ENCODE measurements around the gene SUPT3H.

Gene SUPT3H

GRCh38 chr6:44837741-44838140, 540.0 kb downstream of the SUPT3H start:
- H3K9me3 Mint-ChIP-seq = no peaks in the 10 kb centered on the region
- TF ChIP-seq CTCF (IDR thresholded peaks at IDR 0.05) = no peak
- H3K27me3 Mint-ChIP-seq (ENCODE audit: low read depth, poor library complexity) = no peaks in the 10 kb centered on the region
- no peak for DNase-seq
- no peaks in the 10 kb centered on the region for H3K36me3 Mint-ChIP-seq (ENCODE audit: low read depth)
- no peak overlapping the region for H3K27ac Mint-ChIP-seq
- peaks cover 5% of the 10 kb centered on the region for H3K4me1 Mint-ChIP-seq
- no peak overlapping the region for H3K4me3 Mint-ChIP-seq

- Mint-ChIP-seq H3K36me3 (ENCODE audit: low read depth) (no peaks in the 10 kb centered on the region), H3K4me1 (peaks cover 8% of the 10 kb centered on the region), H3K4me3 (no peak overlapping the region), H3K27ac (no peak overlapping the region), H3K27me3 (ENCODE audit: low read depth, poor library complexity) (no peaks in the 10 kb centered on the region), H3K9me3 (no peaks in the 10 kb centered on the region)
- no peak for TF ChIP-seq CTCF (IDR thresholded peaks at IDR 0.05)
- no peak for DNase-seq
Measured at GRCh38 chr6:44837255-44837654, 540.5 kb downstream of the SUPT3H start.

- H3K27me3 Mint-ChIP-seq (ENCODE audit: low read depth, poor library complexity) = no peaks in the 10 kb centered on the region
- TF ChIP-seq CTCF (IDR thresholded peaks at IDR 0.05) = no peak
- H3K9me3 Mint-ChIP-seq = no peaks in the 10 kb centered on the region
- H3K27ac Mint-ChIP-seq = no peak overlapping the region
- DNase-seq = no peak
- no peak overlapping the region for H3K4me3 Mint-ChIP-seq
- no peaks in the 10 kb centered on the region for H3K36me3 Mint-ChIP-seq (ENCODE audit: low read depth)
- peaks cover 37% of the 10 kb centered on the region for H3K4me1 Mint-ChIP-seq
Measured at GRCh38 chr6:44833248-44833647, 544.5 kb downstream of the SUPT3H start.

GRCh38 chr6:44831002-44831610, 546.6 kb downstream of the SUPT3H start:
- TF ChIP-seq CTCF (IDR thresholded peaks at IDR 0.05) = no peak
- DNase-seq = peak; percentile 6

GRCh38 chr6:44829836-44830235, 547.9 kb downstream of the SUPT3H start:
- H3K36me3 Mint-ChIP-seq (ENCODE audit: low read depth) = peaks cover 7% of the 10 kb centered on the region
- no peak for DNase-seq
- no peak overlapping the region for H3K27ac Mint-ChIP-seq
- no peak for TF ChIP-seq CTCF (IDR thresholded peaks at IDR 0.05)
- H3K27me3 Mint-ChIP-seq (ENCODE audit: low read depth, poor library complexity) = no peaks in the 10 kb centered on the region
- peaks cover 37% of the 10 kb centered on the region for H3K4me1 Mint-ChIP-seq
- H3K4me3 Mint-ChIP-seq = no peak overlapping the region
- H3K9me3 Mint-ChIP-seq = no peaks in the 10 kb centered on the region

More at GRCh38 chr6:44831002-44831610, 546.6 kb downstream of the SUPT3H start:
- no peak overlapping the region for H3K4me3 Mint-ChIP-seq
- H3K27me3 Mint-ChIP-seq (ENCODE audit: low read depth, poor library complexity) = no peaks in the 10 kb centered on the region
- H3K9me3 Mint-ChIP-seq = no peaks in the 10 kb centered on the region
- peaks cover 37% of the 10 kb centered on the region for H3K4me1 Mint-ChIP-seq
- peaks cover 2% of the 10 kb centered on the region for H3K36me3 Mint-ChIP-seq (ENCODE audit: low read depth)
- H3K27ac Mint-ChIP-seq = peak overlapping the region; percentile 87

- TF ChIP-seq CTCF (IDR thresholded peaks at IDR 0.05) = no peak
- Mint-ChIP-seq H3K27ac (no peak overlapping the region), H3K4me1 (peaks cover 37% of the 10 kb centered on the region), H3K9me3 (no peaks in the 10 kb centered on the region), H3K36me3 (ENCODE audit: low read depth) (peaks cover 7% of the 10 kb centered on the region), H3K27me3 (ENCODE audit: low read depth, poor library complexity) (no peaks in the 10 kb centered on the region), H3K4me3 (no peak overlapping the region)
- no peak for DNase-seq
Measured at GRCh38 chr6:44828780-44829179, 549.0 kb downstream of the SUPT3H start.
